ENCODE results near the gene PTPRD.

Gene PTPRD

GRCh38 chr9:8600914-8601680 is 2011.7 kb downstream of the PTPRD start:
- no peaks in the 10 kb centered on the region for H3K9me3 ChIP-seq (ENCODE audit: control insufficient read depth in 2 of 2, low read length in 2 of 2)
- H3K27me3 ChIP-seq (ENCODE audit: control insufficient read depth in 1 of 2, insufficient read depth in 2 of 2, low read length in 2 of 2): no peaks in the 10 kb centered on the region
- H3K9ac ChIP-seq (ENCODE audit: low read length in 2 of 2): no peak overlapping the region
- no peak overlapping the region for H3K27ac ChIP-seq (ENCODE audit: low read length)
- H3K36me3 ChIP-seq (ENCODE audit: control insufficient read depth in 2 of 2, insufficient read depth in 2 of 2, low read length in 2 of 2): no peaks in the 10 kb centered on the region
- no peak overlapping the region for H3K4me3 ChIP-seq (ENCODE audit: low read length in 2 of 2)
- H3K4me1 ChIP-seq (ENCODE audit: control insufficient read depth, insufficient read depth, low read length): no peaks in the 10 kb centered on the region

- no peak overlapping the region for H3K27ac ChIP-seq (ENCODE audit: low read length)
Observed at GRCh38 chr9:8599937-8600336, 2012.9 kb downstream of the PTPRD start.

GRCh38 chr9:8589476-8589875 is 2023.3 kb downstream of the PTPRD start:
- no peak overlapping the region for H3K4me3 ChIP-seq (ENCODE audit: low read length in 2 of 2)
- no peaks in the 10 kb centered on the region for H3K9me3 ChIP-seq (ENCODE audit: control insufficient read depth in 2 of 2, low read length in 2 of 2)
- H3K36me3 ChIP-seq (ENCODE audit: control insufficient read depth in 2 of 2, insufficient read depth in 2 of 2, low read length in 2 of 2): no peaks in the 10 kb centered on the region
- H3K9ac ChIP-seq (ENCODE audit: low read length in 2 of 2): no peak overlapping the region
- H3K4me1 ChIP-seq (ENCODE audit: control insufficient read depth, insufficient read depth, low read length): no peaks in the 10 kb centered on the region
- no peak overlapping the region for H3K27ac ChIP-seq (ENCODE audit: low read length)
- H3K27me3 ChIP-seq (ENCODE audit: control insufficient read depth in 1 of 2, insufficient read depth in 2 of 2, low read length in 2 of 2): no peaks in the 10 kb centered on the region

More at GRCh38 chr9:8599937-8600336, 2012.9 kb downstream of the PTPRD start:
- Histone ChIP-seq H3K9ac (ENCODE audit: low read length in 2 of 2) (no peak overlapping the region), H3K36me3 (ENCODE audit: control insufficient read depth in 2 of 2, insufficient read depth in 2 of 2, low read length in 2 of 2) (no peaks in the 10 kb centered on the region), H3K4me3 (ENCODE audit: low read length in 2 of 2) (no peak overlapping the region), H3K4me1 (ENCODE audit: control insufficient read depth, insufficient read depth, low read length) (no peaks in the 10 kb centered on the region), H3K9me3 (ENCODE audit: control insufficient read depth in 2 of 2, low read length in 2 of 2) (no peaks in the 10 kb centered on the region), H3K27me3 (ENCODE audit: control insufficient read depth in 1 of 2, insufficient read depth in 2 of 2, low read length in 2 of 2) (no peaks in the 10 kb centered on the region)

GRCh38 chr9:8585036-8585435 is 2027.8 kb downstream of the PTPRD start:
- no peaks in the 10 kb centered on the region for H3K36me3 ChIP-seq (ENCODE audit: control insufficient read depth in 2 of 2, insufficient read depth in 2 of 2, low read length in 2 of 2)
- no peaks in the 10 kb centered on the region for H3K27me3 ChIP-seq (ENCODE audit: control insufficient read depth in 1 of 2, insufficient read depth in 2 of 2, low read length in 2 of 2)
- no peaks in the 10 kb centered on the region for H3K4me1 ChIP-seq (ENCODE audit: control insufficient read depth, insufficient read depth, low read length)
- no peak overlapping the region for H3K27ac ChIP-seq (ENCODE audit: low read length)
- H3K9ac ChIP-seq (ENCODE audit: low read length in 2 of 2): no peak overlapping the region
- H3K9me3 ChIP-seq (ENCODE audit: control insufficient read depth in 2 of 2, low read length in 2 of 2): no peaks in the 10 kb centered on the region
- no peak overlapping the region for H3K4me3 ChIP-seq (ENCODE audit: low read length in 2 of 2)

GRCh38 chr9:8579661-8580060 is 2033.1 kb downstream of the PTPRD start:
- H3K9ac ChIP-seq (ENCODE audit: low read length in 2 of 2): no peak overlapping the region
- no peak overlapping the region for H3K27ac ChIP-seq (ENCODE audit: low read length)
- no peaks in the 10 kb centered on the region for H3K9me3 ChIP-seq (ENCODE audit: control insufficient read depth in 2 of 2, low read length in 2 of 2)
- no peaks in the 10 kb centered on the region for H3K27me3 ChIP-seq (ENCODE audit: control insufficient read depth in 1 of 2, insufficient read depth in 2 of 2, low read length in 2 of 2)
- no peaks in the 10 kb centered on the region for H3K36me3 ChIP-seq (ENCODE audit: control insufficient read depth in 2 of 2, insufficient read depth in 2 of 2, low read length in 2 of 2)
- H3K4me1 ChIP-seq (ENCODE audit: control insufficient read depth, insufficient read depth, low read length): no peaks in the 10 kb centered on the region
- no peak overlapping the region for H3K4me3 ChIP-seq (ENCODE audit: low read length in 2 of 2)

- H3K36me3 ChIP-seq (ENCODE audit: control insufficient read depth in 2 of 2, insufficient read depth in 2 of 2, low read length in 2 of 2): no peaks in the 10 kb centered on the region
- no peak overlapping the region for H3K27ac ChIP-seq (ENCODE audit: low read length)
- no peaks in the 10 kb centered on the region for H3K27me3 ChIP-seq (ENCODE audit: control insufficient read depth in 1 of 2, insufficient read depth in 2 of 2, low read length in 2 of 2)
- H3K9me3 ChIP-seq (ENCODE audit: control insufficient read depth in 2 of 2, low read length in 2 of 2): no peaks in the 10 kb centered on the region
- H3K4me1 ChIP-seq (ENCODE audit: control insufficient read depth, insufficient read depth, low read length): no peaks in the 10 kb centered on the region
- no peak overlapping the region for H3K9ac ChIP-seq (ENCODE audit: low read length in 2 of 2)
- H3K4me3 ChIP-seq (ENCODE audit: low read length in 2 of 2): no peak overlapping the region
Observed at GRCh38 chr9:8576741-8577140, 2036.1 kb downstream of the PTPRD start.

- no peaks in the 10 kb centered on the region for H3K4me1 ChIP-seq (ENCODE audit: control insufficient read depth, insufficient read depth, low read length)
- no peak overlapping the region for H3K4me3 ChIP-seq (ENCODE audit: low read length in 2 of 2)
- H3K36me3 ChIP-seq (ENCODE audit: control insufficient read depth in 2 of 2, insufficient read depth in 2 of 2, low read length in 2 of 2): no peaks in the 10 kb centered on the region
- H3K27me3 ChIP-seq (ENCODE audit: control insufficient read depth in 1 of 2, insufficient read depth in 2 of 2, low read length in 2 of 2): no peaks in the 10 kb centered on the region
- no peak overlapping the region for H3K9ac ChIP-seq (ENCODE audit: low read length in 2 of 2)
- no peak overlapping the region for H3K27ac ChIP-seq (ENCODE audit: low read length)
- H3K9me3 ChIP-seq (ENCODE audit: control insufficient read depth in 2 of 2, low read length in 2 of 2): no peaks in the 10 kb centered on the region
Observed at GRCh38 chr9:8574846-8575245, 2038.0 kb downstream of the PTPRD start.

- Histone ChIP-seq H3K9ac (ENCODE audit: low read length in 2 of 2) (no peak overlapping the region), H3K27ac (ENCODE audit: low read length) (no peak overlapping the region), H3K4me1 (ENCODE audit: control insufficient read depth, insufficient read depth, low read length) (no peaks in the 10 kb centered on the region), H3K27me3 (ENCODE audit: control insufficient read depth in 1 of 2, insufficient read depth in 2 of 2, low read length in 2 of 2) (no peaks in the 10 kb centered on the region), H3K36me3 (ENCODE audit: control insufficient read depth in 2 of 2, insufficient read depth in 2 of 2, low read length in 2 of 2) (no peaks in the 10 kb centered on the region), H3K9me3 (ENCODE audit: control insufficient read depth in 2 of 2, low read length in 2 of 2) (no peaks in the 10 kb centered on the region), H3K4me3 (ENCODE audit: low read length in 2 of 2) (no peak overlapping the region)
Observed at GRCh38 chr9:8572209-8572608, 2040.6 kb downstream of the PTPRD start.

GRCh38 chr9:8571643-8572042 is 2041.2 kb downstream of the PTPRD start:
- H3K9me3 ChIP-seq (ENCODE audit: control insufficient read depth in 2 of 2, low read length in 2 of 2): no peaks in the 10 kb centered on the region
- H3K27ac ChIP-seq (ENCODE audit: low read length): no peak overlapping the region
- H3K27me3 ChIP-seq (ENCODE audit: control insufficient read depth in 1 of 2, insufficient read depth in 2 of 2, low read length in 2 of 2): no peaks in the 10 kb centered on the region
- no peak overlapping the region for H3K4me3 ChIP-seq (ENCODE audit: low read length in 2 of 2)
- no peaks in the 10 kb centered on the region for H3K4me1 ChIP-seq (ENCODE audit: control insufficient read depth, insufficient read depth, low read length)
- no peaks in the 10 kb centered on the region for H3K36me3 ChIP-seq (ENCODE audit: control insufficient read depth in 2 of 2, insufficient read depth in 2 of 2, low read length in 2 of 2)
- no peak overlapping the region for H3K9ac ChIP-seq (ENCODE audit: low read length in 2 of 2)

GRCh38 chr9:8570776-8571175 is 2042.0 kb downstream of the PTPRD start:
- Histone ChIP-seq H3K27me3 (ENCODE audit: control insufficient read depth in 1 of 2, insufficient read depth in 2 of 2, low read length in 2 of 2) (no peaks in the 10 kb centered on the region), H3K36me3 (ENCODE audit: control insufficient read depth in 2 of 2, insufficient read depth in 2 of 2, low read length in 2 of 2) (no peaks in the 10 kb centered on the region), H3K4me1 (ENCODE audit: control insufficient read depth, insufficient read depth, low read length) (no peaks in the 10 kb centered on the region), H3K4me3 (ENCODE audit: low read length in 2 of 2) (no peak overlapping the region), H3K9me3 (ENCODE audit: control insufficient read depth in 2 of 2, low read length in 2 of 2) (no peaks in the 10 kb centered on the region), H3K9ac (ENCODE audit: low read length in 2 of 2) (no peak overlapping the region), H3K27ac (ENCODE audit: low read length) (no peak overlapping the region)

- no peak overlapping the region for H3K4me3 ChIP-seq (ENCODE audit: low read length in 2 of 2)
- H3K27ac ChIP-seq (ENCODE audit: low read length): no peak overlapping the region
- H3K9me3 ChIP-seq (ENCODE audit: control insufficient read depth in 2 of 2, low read length in 2 of 2): no peaks in the 10 kb centered on the region
- no peaks in the 10 kb centered on the region for H3K36me3 ChIP-seq (ENCODE audit: control insufficient read depth in 2 of 2, insufficient read depth in 2 of 2, low read length in 2 of 2)
- H3K9ac ChIP-seq (ENCODE audit: low read length in 2 of 2): no peak overlapping the region
- no peaks in the 10 kb centered on the region for H3K27me3 ChIP-seq (ENCODE audit: control insufficient read depth in 1 of 2, insufficient read depth in 2 of 2, low read length in 2 of 2)
- H3K4me1 ChIP-seq (ENCODE audit: control insufficient read depth, insufficient read depth, low read length): no peaks in the 10 kb centered on the region
Observed at GRCh38 chr9:8569823-8570222, 2043.0 kb downstream of the PTPRD start.
